ENCODE results near the gene ABCA5. TPM values are rescaled to one million over a fixed set of nuclear protein-coding genes. Genes with fewer than 3 reads are reported as not detected.

ABCA5 gene
- total and polyA plus RNA-seq, 4 donors, result 18.7 to 84.4 (median 48.8) TPM

DNA sequence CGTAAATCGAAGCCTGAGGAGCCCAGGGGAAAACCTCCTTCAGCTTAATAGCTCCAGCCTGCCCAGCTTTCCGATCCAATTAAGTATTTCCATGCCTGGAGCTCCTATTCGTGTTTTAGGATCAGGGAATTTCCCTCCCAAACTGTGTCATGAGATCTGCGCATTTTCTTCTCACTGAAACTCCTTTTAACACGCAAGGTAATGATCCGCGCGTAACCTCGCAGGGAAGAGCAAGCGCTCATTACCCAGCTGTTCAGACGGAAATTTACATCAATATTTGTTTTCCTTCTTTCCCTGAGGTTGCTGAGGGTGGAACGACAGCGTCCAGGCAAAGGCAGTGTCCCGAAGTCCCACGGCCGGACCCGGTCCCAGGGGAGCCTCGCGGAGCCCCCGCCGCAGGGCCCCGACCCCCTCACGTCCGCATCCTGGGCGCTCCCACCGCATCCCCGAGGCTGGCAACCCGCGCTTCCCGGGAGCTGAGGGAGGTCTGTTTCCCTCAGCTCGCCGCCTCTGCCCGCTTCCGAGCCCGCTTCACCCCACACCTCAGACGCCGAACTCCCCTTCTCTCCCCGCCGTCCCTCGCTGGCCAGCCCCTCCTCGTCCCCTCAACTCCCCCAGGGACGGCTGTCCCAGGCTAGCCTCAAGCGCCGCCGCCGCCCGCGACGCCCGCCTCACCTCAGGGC lies 415 bp downstream of the ABCA5 start (continued):
- TF ChIP-seq, protein P1, sequence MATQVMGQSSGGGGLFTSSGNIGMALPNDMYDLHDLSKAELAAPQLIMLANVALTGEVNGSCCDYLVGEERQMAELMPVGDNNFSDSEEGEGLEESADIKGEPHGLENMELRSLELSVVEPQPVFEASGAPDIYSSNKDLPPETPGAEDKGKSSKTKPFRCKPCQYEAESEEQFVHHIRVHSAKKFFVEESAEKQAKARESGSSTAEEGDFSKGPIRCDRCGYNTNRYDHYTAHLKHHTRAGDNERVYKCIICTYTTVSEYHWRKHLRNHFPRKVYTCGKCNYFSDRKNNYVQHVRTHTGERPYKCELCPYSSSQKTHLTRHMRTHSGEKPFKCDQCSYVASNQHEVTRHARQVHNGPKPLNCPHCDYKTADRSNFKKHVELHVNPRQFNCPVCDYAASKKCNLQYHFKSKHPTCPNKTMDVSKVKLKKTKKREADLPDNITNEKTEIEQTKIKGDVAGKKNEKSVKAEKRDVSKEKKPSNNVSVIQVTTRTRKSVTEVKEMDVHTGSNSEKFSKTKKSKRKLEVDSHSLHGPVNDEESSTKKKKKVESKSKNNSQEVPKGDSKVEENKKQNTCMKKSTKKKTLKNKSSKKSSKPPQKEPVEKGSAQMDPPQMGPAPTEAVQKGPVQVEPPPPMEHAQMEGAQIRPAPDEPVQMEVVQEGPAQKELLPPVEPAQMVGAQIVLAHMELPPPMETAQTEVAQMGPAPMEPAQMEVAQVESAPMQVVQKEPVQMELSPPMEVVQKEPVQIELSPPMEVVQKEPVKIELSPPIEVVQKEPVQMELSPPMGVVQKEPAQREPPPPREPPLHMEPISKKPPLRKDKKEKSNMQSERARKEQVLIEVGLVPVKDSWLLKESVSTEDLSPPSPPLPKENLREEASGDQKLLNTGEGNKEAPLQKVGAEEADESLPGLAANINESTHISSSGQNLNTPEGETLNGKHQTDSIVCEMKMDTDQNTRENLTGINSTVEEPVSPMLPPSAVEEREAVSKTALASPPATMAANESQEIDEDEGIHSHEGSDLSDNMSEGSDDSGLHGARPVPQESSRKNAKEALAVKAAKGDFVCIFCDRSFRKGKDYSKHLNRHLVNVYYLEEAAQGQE (IDR thresholded peaks at IDR 0.05), result peak; percentile 28
- TF ChIP-seq, protein P2, sequence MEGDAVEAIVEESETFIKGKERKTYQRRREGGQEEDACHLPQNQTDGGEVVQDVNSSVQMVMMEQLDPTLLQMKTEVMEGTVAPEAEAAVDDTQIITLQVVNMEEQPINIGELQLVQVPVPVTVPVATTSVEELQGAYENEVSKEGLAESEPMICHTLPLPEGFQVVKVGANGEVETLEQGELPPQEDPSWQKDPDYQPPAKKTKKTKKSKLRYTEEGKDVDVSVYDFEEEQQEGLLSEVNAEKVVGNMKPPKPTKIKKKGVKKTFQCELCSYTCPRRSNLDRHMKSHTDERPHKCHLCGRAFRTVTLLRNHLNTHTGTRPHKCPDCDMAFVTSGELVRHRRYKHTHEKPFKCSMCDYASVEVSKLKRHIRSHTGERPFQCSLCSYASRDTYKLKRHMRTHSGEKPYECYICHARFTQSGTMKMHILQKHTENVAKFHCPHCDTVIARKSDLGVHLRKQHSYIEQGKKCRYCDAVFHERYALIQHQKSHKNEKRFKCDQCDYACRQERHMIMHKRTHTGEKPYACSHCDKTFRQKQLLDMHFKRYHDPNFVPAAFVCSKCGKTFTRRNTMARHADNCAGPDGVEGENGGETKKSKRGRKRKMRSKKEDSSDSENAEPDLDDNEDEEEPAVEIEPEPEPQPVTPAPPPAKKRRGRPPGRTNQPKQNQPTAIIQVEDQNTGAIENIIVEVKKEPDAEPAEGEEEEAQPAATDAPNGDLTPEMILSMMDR (IDR thresholded peaks at IDR 0.05; ENCODE audit: low read depth, low read length, missing input control), result no peak
- TF ChIP-seq HNF4G (IDR thresholded peaks at IDR 0.05) (no peak), FOXA2 (IDR thresholded peaks at IDR 0.05) (no peak)

DNA sequence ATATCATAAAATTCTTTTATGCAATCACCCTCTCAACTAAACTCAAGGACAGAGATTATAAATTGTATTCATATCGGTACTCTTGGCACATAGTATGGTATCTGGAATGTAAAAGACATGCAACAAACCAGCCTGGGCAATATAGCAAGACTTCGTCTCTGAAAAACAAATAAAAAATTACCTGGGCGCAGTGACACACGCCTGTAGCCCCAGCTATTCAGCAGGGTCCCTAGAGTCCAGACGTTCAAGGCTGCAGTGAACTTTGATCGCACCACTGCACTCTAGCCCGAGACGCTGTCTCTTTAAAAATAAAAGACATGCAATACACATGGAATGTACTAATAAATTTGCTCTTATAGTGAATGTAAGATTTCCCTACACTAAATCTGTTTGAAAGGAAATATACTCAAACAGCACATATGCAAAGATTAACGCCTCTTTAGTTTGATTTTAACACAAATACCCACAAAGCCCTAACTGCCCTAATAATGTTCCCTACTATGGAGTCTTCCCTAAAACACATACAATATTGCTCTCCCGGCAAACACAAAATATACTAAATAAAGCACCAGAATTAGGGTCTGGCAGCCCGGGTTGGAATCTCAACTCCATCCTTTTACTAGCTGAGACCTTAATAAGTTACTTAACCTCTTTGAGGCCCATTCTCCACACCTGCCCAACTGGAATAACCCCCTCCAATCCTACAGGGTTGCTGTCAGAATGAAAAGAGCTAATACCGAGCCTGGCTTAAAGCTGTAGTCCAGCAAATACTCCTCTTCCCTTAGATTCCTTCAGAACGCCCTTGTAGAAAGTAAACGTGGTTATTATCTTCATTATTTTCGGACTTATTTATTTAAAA lies 1.2 kb downstream of the ABCA5 start:
- Histone ChIP-seq H3K4me1 (ENCODE audit: control insufficient read depth in 4 of 4, insufficient read depth in 4 of 4, low read length in 3 of 4) (peaks cover 0 to 14% (median 5%) of the 10 kb centered on the region in 4 donors), H3K4me3 (ENCODE audit: low read depth in 1 of 3, low read length in 3 of 3) (peak overlapping the region; percentile 74 to 92 (median 74)), H3K27me3 (ENCODE audit: control insufficient read depth in 4 of 4, insufficient read depth in 4 of 4, low read length in 3 of 4) (no peaks in the 10 kb centered on the region), H3K9ac (ENCODE audit: low read depth in 1 of 2, low read length in 2 of 2) (peak overlapping the region; percentile 76 to 96), H3K36me3 (ENCODE audit: control insufficient read depth in 4 of 4, insufficient read depth in 3 of 4, low read depth in 1 of 4, low read length in 3 of 4) (peaks cover 0 to 5% (median 0%) of the 10 kb centered on the region in 4 donors), H3K9me3 (ENCODE audit: control insufficient read depth in 4 of 4, low read length in 3 of 4) (no peaks in the 10 kb centered on the region), H3K27ac (ENCODE audit: low read depth in 1 of 2, low read length in 2 of 2) (peak overlapping the region; percentile 92 to 98)
- WGBS, result 23% methylated on average over 15 of the region's 15 CpGs
- DNase-seq (ENCODE audit: low spot score), result no peak
- TF ChIP-seq, protein P2 (IDR thresholded peaks at IDR 0.05; ENCODE audit: low read depth, low read length, missing input control), result no peak
- no peak for TF ChIP-seq EGR1 (IDR thresholded peaks at IDR 0.05; ENCODE audit: low read depth in 2 of 2)
- TF ChIP-seq RXRA (IDR thresholded peaks at IDR 0.05), result peak; percentile 50 to 58
- TF ChIP-seq FOXA2 (IDR thresholded peaks at IDR 0.05), result no peak
- no peak for TF ChIP-seq RAD21 (IDR thresholded peaks at IDR 0.05)
- TF ChIP-seq, protein P1 (IDR thresholded peaks at IDR 0.05), result no peak
- peak; percentile 79 for TF ChIP-seq HNF4G (IDR thresholded peaks at IDR 0.05)
- TF ChIP-seq GABPA (IDR thresholded peaks at IDR 0.05 in 1 of 2, conservative IDR thresholded peaks at IDR 0.05 in 1 of 2), result no peak
- TF ChIP-seq, protein P3, sequence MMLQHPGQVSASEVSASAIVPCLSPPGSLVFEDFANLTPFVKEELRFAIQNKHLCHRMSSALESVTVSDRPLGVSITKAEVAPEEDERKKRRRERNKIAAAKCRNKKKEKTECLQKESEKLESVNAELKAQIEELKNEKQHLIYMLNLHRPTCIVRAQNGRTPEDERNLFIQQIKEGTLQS (IDR thresholded peaks at IDR 0.05), result no peak
- TF ChIP-seq YY1 (IDR thresholded peaks at IDR 0.05), result peak; percentile 15
- TF ChIP-seq, protein P4, sequence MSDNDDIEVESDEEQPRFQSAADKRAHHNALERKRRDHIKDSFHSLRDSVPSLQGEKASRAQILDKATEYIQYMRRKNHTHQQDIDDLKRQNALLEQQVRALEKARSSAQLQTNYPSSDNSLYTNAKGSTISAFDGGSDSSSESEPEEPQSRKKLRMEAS (IDR thresholded peaks at IDR 0.05), result peak; percentile 34
- no peak for TF ChIP-seq FOXA1 (IDR thresholded peaks at IDR 0.05)
- no peak for TF ChIP-seq TAF1 (conservative IDR thresholded peaks at IDR 0.05)
- peak; percentile 35 for TF ChIP-seq SP1 (IDR thresholded peaks at IDR 0.05)
- peak; percentile 93 to 96 for TF ChIP-seq HNF4A (conservative IDR thresholded peaks at IDR 0.05)

All from liver (tissue), 9 donors.